GM18508 (cell line): Measurements from ENCODE around the gene PRSS38.

Experiments
- ATAC-seq: cut with Tn5 transposase; IDR thresholded peaks from one replicate; pipeline ENCODE4 v1.9.1; 2021; ENCODE audit warnings: moderate number of reproducible peaks; ENCODE audit not compliant: insufficient read depth, unreplicated experiment

The PRSS38 gene

GRCh38 chr1:227792216-227793078, 23.0 kb upstream of the PRSS38 start:
- ATAC-seq: no peak

GRCh38 chr1:227793079-227793947, 22.2 kb upstream of the PRSS38 start:
- no peak for ATAC-seq

- no peak for ATAC-seq
These were observed 21.3 kb upstream of the PRSS38 start for GRCh38 chr1:227793948-227794816.

GRCh38 chr1:227794817-227795192, 20.7 kb upstream of the PRSS38 start:
- no peak for ATAC-seq

GRCh38 chr1:227795732-227796131, 19.7 kb upstream of the PRSS38 start:
- no peak for ATAC-seq

- no peak for ATAC-seq
These were observed 19.0 kb upstream of the PRSS38 start for GRCh38 chr1:227796359-227796915.

GRCh38 chr1:227797144-227797543, 18.3 kb upstream of the PRSS38 start:
- ATAC-seq: no peak

GRCh38 chr1:227797625-227798024, 17.9 kb upstream of the PRSS38 start:
- ATAC-seq: no peak

GRCh38 chr1:227798078-227798802, 17.2 kb upstream of the PRSS38 start:
- no peak for ATAC-seq

GRCh38 chr1:227799756-227800155, 15.7 kb upstream of the PRSS38 start:
- no peak for ATAC-seq

- no peak for ATAC-seq
These were observed 11.5 kb upstream of the PRSS38 start for GRCh38 chr1:227803933-227804332.

- ATAC-seq: no peak
These were observed 9.8 kb upstream of the PRSS38 start for GRCh38 chr1:227805606-227806197.

GRCh38 chr1:227808566-227808965, 6.9 kb upstream of the PRSS38 start:
- ATAC-seq: no peak

- no peak for ATAC-seq
These were observed 6.4 kb upstream of the PRSS38 start for GRCh38 chr1:227809026-227809425.

- ATAC-seq: no peak
These were observed 1.5 kb upstream of the PRSS38 start for GRCh38 chr1:227813962-227814361.

- no peak for ATAC-seq
These were observed 1.4 kb downstream of the PRSS38 start for GRCh38 chr1:227816750-227817446.

- no peak for ATAC-seq
These were observed 8.1 kb downstream of the PRSS38 start for GRCh38 chr1:227823537-227823936.

GRCh38 chr1:227824204-227824603, 8.7 kb downstream of the PRSS38 start:
- no peak for ATAC-seq
